HG03280 (cell line): ENCODE results near the gene AMY1A.
"Not testable (repeated sequence)": the region's sequence is repeated elsewhere in the genome, so short reads cannot be mapped to it uniquely, and the experiment has no call there.

Source experiments
- ATAC-seq: cut with Tn5 transposase; IDR thresholded peaks from one replicate; pipeline ENCODE4 v1.9.1; 2021; ENCODE audit warnings: mild to moderate bottlenecking, moderate library complexity; ENCODE audit not compliant: unreplicated experiment

Gene AMY1A

GRCh38 chr1:103655460-103655859, at the start of gene AMY1A:
TSS of gene AMY1A (plus strand) at chr1:103655760. CDS start at chr1:103656331, 571 bp downstream.
- ATAC-seq, result not testable (repeated sequence)

- no peak for ATAC-seq
These were observed 39.2 kb upstream of the AMY1A start for GRCh38 chr1:103616362-103616761.

- not testable (repeated sequence) for ATAC-seq
These were observed 38.5 kb upstream of the AMY1A start, which contains the start of gene AMY2A for GRCh38 chr1:103616994-103617477. TSS of gene AMY2A (plus strand) at chr1:103617427. CDS start at chr1:103617441, 14 bp downstream.

GRCh38 chr1:103627436-103627835, 28.1 kb upstream of the AMY1A start:
- not testable (repeated sequence) for ATAC-seq

GRCh38 chr1:103641194-103641593, 14.4 kb upstream of the AMY1A start:
- not testable (repeated sequence) for ATAC-seq

GRCh38 chr1:103643908-103644307, 11.7 kb upstream of the AMY1A start:
- not testable (repeated sequence) for ATAC-seq

- not testable (repeated sequence) for ATAC-seq
These were observed 5.3 kb upstream of the AMY1A start for GRCh38 chr1:103650305-103650704.

- ATAC-seq, result not testable (repeated sequence)
These were observed 4.7 kb upstream of the AMY1A start for GRCh38 chr1:103650889-103651288.

GRCh38 chr1:103654133-103654532, 1.4 kb upstream of the AMY1A start:
- not testable (repeated sequence) for ATAC-seq

GRCh38 chr1:103676335-103676734, 20.8 kb downstream of the AMY1A start:
- ATAC-seq, result not testable (repeated sequence)

GRCh38 chr1:103696110-103696509, 40.5 kb downstream of the AMY1A start, which contains the start of gene AMY1B:
TSS of gene AMY1B (minus strand) at chr1:103696210. CDS start at chr1:103695639, 571 bp downstream.
- not testable (repeated sequence) for ATAC-seq

GRCh38 chr1:103697430-103697829, 41.9 kb downstream of the AMY1A start:
- ATAC-seq, result not testable (repeated sequence)

- ATAC-seq, result not testable (repeated sequence)
These were observed 45.1 kb downstream of the AMY1A start for GRCh38 chr1:103700669-103701068.

- not testable (repeated sequence) for ATAC-seq
These were observed 45.7 kb downstream of the AMY1A start for GRCh38 chr1:103701256-103701655.

- not testable (repeated sequence) for ATAC-seq
These were observed 52.1 kb downstream of the AMY1A start for GRCh38 chr1:103707670-103708069.

- ATAC-seq, result not testable (repeated sequence)
These were observed 54.8 kb downstream of the AMY1A start for GRCh38 chr1:103710381-103710780.
